OCI-M2 (cell line): ENCODE measurements around the gene TMEM200B.
"Not testable (repeated sequence)": the region's sequence is repeated elsewhere in the genome, so short reads cannot be mapped to it uniquely, and the experiment has no call there.

Source experiments
- DNase-seq: peaks from one replicate; lab custom pipeline; 2025; ENCODE audit not compliant: unreplicated experiment; lab: John Stamatoyannopoulos, UW

Gene TMEM200B

DNA sequence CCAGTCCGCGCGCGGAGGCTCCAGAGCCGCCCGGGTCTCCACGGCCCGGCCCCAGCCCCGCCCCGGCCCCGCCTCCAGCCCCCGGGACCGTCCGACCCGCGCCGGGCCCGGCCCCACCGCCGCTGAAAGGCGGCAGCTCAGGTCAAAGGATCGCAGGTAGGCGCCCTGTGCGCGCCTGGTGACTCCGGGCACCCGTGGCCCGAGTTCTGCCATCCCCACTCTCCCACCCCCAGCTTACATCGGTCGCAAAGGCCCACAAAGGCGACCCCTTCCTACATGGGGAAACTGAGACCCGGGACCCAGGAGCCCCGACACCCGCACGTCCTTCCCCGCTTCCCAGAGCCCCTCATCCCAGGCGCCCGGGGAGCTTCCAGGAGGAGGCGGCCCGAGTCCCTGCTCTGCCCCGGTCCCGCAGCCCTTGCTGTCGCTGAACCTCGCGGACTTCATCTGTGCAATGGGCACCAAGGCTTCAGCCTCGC lies at the start of gene TMEM200B:
Gene TMEM200B, minus strand, starts transcription at position 17 of the 479 bp plus-strand sequence. CDS start 2,075 bp downstream, outside the sequence.
- DNase-seq: no peak

DNA sequence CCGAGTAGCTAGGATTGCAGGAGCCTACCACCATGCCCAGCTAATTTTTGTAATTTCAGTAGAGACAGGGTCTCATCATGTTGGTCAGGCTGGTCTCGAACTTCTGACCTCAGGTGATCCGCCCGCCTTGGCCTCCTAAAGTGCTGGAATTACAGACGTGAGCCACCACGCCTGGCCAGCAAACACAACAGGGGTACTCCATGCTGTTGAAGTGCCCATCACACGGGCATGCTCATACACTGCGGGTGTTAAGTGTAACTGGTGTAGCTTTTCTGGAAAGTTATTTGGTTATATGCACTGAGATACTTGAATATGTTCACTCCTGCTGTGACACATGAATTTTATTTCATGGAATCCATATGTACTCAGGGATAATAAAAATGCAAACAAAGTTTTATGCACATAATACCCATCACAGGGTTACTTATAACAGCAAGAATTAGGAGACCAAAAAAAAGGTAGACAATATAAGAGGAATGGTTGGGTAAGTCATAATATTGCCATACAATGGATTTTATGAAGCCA lies 48.8 kb upstream of the TMEM200B start:
- no peak for DNase-seq

DNA sequence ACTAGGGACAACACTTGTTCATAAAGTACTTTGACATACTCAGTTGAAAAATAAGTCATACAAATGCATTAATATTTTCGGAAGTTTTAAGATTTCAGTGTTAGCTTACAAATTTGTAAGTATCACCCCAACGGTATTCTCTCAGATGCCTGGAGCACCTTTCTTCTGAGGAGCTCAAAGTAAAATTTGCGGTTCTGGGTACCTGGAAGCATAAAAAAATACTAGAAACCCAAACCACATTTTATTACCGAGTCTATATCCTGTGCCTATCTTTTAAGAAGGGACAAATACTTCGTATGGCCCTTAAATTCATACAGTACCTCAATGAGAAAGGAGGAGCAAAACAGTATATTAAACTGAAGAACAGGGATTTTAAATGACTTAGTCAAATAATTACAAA lies 47.8 kb upstream of the TMEM200B start:
- no peak for DNase-seq

DNA sequence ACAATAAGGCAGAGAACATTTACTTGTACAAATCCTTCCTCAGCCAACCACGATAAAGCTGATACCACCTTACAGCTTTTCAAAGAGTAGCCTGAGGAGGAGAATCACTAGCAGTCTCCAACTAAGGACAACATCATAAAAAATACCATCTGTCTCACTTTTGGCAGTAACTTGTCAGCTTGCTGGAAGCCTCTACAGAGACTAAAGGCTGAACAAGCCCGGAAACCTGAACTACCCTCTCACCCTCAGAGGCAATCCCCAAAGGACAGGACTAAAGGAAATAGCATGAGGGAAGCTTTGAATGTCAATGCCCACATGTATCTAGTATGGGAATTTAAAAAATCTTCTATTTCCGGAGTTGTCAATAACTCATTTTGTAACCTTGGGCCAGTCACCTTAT lies 47.4 kb upstream of the TMEM200B start:
- DNase-seq: no peak

DNA sequence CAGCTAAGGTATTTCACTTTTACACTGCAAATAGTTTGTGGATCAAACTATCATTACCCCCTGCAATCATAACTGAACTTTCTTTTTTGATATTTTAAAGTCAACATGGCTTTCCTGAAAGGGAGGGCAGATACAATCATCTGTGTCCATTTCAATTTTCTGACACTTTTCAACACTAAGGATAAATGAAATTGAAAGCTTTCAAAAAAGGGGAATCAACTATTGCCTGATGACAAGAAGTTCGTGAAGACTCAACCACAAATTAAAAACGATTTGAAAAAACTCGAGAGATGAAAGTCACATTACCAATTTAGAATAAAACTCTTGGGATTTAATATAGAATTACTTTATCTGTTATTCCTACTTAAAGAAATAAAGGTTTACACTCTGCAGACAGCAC lies 46.3 kb upstream of the TMEM200B start:
- no peak for DNase-seq

DNA sequence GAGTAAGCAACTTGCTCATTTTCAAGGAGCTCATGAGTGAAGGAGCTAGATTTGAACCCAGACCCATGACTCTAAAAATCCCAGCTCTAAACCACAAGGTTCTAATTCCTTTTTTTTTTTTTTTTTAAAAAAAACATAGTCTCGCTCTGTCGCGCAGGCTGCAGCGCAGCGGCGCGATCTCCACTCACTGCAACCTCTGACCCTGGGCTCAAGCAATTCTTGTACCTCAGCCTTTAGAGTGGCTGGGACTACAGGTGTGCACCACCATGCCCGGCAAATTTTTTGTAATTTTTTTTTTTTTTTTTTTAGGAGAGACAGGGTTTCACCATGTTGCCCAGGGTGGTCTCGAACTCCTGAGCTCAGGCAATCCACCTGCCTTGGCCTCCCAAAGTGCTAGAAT lies 44.2 kb upstream of the TMEM200B start:
- no peak for DNase-seq

- no peak for DNase-seq
Measured at GRCh38 chr1:29166291-29166878, 42.7 kb upstream of the TMEM200B start.

DNA sequence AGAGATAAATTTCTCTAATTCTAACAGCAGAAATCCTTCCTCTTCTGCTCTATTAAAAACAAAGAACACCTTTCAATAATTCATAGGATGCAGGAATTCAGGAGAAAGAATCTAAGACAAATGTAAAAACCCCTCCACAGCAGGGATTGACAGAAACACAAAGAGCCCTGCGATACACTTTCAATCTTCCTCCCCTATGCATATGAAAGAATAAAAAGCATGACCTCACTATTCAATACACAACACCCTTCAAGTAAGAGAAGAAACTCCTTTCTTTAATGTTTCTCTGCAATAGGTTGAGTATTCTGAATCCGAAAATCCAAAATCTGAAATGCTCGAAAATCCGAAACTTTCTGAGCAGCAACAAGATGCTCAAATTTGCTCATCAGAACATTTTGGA lies 40.9 kb upstream of the TMEM200B start:
- no peak for DNase-seq

- DNase-seq: no peak
Measured at GRCh38 chr1:29162476-29163138, 38.9 kb upstream of the TMEM200B start.

DNA sequence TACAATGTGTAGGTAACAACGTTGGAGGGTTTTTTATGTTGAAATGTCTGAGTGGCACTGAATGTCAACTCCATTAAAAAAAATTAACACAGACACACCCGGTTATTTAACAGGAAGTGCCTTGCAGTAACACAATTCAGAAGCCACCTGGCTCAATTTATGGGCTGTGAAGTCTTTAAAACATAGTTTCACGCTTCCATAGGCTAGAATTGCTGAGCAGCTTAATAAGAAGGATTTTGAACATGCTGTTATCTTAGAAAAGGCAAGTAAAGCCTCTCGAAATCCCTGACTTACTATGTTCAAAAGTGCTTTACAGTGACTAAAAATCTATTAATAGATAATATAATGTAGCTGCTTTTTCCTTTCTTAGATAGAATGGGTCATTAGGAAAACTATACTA lies 38.3 kb upstream of the TMEM200B start:
- DNase-seq: no peak

DNA sequence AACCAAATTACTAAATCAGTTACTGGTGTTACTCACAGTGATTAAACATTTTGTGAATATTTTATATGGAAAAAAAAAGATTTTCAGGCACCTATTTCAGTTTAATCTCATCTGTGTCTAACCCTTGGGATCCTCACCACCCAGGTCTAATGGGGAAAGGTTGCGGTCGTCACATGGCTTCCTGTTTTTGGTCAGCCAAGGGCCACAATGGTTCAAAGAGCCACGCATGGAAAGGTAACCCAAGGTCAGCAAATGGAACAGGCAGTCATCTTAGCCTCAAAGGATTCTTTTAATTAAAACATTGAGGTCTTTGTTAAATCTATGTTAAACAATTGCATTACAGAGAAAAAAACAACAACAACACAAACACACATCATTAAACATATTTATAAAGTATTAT lies 36.1 kb upstream of the TMEM200B start:
- no peak for DNase-seq

DNA sequence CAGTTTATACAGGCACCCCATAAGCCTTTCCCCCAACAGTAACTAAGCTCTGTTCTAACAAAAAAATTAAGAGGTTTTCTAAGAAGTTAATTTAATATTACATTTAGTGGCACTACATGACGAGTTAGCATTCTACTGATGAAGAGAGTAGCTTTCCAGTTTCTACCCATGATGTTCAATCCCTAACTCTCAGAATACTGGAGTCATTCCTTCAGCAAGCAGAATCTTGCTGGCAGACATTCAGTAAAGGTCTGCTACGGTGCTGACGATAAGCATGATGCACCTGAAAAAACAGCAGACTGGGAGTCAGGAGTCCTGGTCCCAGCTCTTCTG lies 33.5 kb upstream of the TMEM200B start:
- DNase-seq: no peak

GRCh38 chr1:29156543-29157268 lies 33.0 kb upstream of the TMEM200B start:
- DNase-seq: peak; percentile 32

- DNase-seq: no peak
Measured at GRCh38 chr1:29152046-29152805, 28.5 kb upstream of the TMEM200B start.

DNA sequence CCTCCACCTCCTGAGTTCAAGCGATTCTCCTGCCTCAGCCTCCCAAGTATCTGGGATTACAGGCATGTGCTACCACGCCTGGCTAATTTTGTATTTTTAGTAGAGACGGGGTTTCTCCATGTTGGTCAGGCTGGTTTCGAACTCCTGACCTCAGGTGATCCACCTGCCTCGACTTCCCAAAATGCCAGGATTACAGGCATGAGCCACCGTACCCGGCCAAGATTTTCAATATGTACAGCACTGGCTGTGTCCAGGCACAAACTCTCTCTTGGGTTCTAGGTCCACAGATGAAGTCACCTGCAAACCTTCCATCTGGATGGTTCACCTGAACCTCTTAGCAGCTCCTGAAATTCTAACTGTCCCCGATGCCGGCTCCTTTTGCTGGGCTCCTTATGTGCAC lies 26.6 kb upstream of the TMEM200B start:
- not testable (repeated sequence) for DNase-seq

GRCh38 chr1:29148656-29149491 lies 25.2 kb upstream of the TMEM200B start:
- DNase-seq: no peak

GRCh38 chr1:29145739-29146437 lies 22.2 kb upstream of the TMEM200B start:
- no peak for DNase-seq

DNA sequence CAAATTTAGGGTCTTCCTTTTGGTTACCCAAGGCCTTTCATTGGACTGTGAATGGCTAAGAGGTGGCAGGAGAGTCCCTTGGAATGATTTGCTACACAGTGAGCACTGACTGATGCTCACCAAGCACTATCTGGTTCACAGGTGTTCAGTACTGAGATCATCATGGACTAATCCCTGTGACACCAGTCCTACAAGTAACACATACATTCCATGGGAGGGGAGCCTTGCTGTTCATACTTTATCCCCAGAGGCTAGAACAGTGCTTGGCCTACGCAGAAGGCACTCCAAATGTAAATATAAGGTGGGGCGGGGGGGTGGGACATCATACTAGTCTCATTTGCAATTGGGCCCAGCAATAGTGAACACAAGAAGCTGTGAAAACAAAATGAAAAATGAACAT lies 20.5 kb upstream of the TMEM200B start:
- DNase-seq: no peak

GRCh38 chr1:29142714-29143113 lies 19.0 kb upstream of the TMEM200B start:
- no peak for DNase-seq

- no peak for DNase-seq
Measured at GRCh38 chr1:29136391-29136915, 12.8 kb upstream of the TMEM200B start.
